GM13977 (cell line): ENCODE results near the gene STYXL1.

Source experiments
- DNase-seq: peaks from one replicate; pipeline ENCODE4 v3.0.0; 2012; ENCODE audit warnings: low spot score
- CTCF ChIP-seq: IDR thresholded peaks from 2 replicates; pipeline ENCODE4 v1.5.1; 2012; ENCODE audit warnings: mild to moderate bottlenecking, control low read depth; ENCODE audit not compliant: insufficient read depth; ENCODE audit errors: extremely low read depth, missing control alignments
- in situ Hi-C: fragments of 300-500 bp; cut with MboI; formaldehyde crosslinking; loops from one replicate; pipeline ENCODE4 v1.12.0; 2022; ENCODE audit warnings: low sequenced_read_pairs, low pct_unique_long_range_greater_than_20kb, mixed read lengths, inconsistent platforms; ENCODE audit not compliant: unreplicated experiment

STYXL1 gene

GRCh38 chr7:75967487-75967997, 80.3 kb downstream of the STYXL1 start:
- in situ Hi-C loops: no loop called here
- no peak for DNase-seq
- no peak for TF ChIP-seq CTCF

- DNase-seq: no peak
- in situ Hi-C loops: no loop called here
- TF ChIP-seq CTCF: no peak
These were observed 80.7 kb downstream of the STYXL1 start for GRCh38 chr7:75967055-75967454.

GRCh38 chr7:75966190-75966961, 81.4 kb downstream of the STYXL1 start:
- no peak for DNase-seq
- in situ Hi-C loops: no loop called here
- no peak for TF ChIP-seq CTCF

- in situ Hi-C loops: no loop called here
- no peak for TF ChIP-seq CTCF
- no peak for DNase-seq
These were observed 82.2 kb downstream of the STYXL1 start for GRCh38 chr7:75965617-75966016.

- DNase-seq: no peak
- in situ Hi-C loops: no loop called here
- no peak for TF ChIP-seq CTCF
These were observed 84.3 kb downstream of the STYXL1 start for GRCh38 chr7:75963381-75963995.

GRCh38 chr7:75962607-75963380, 85.0 kb downstream of the STYXL1 start:
- in situ Hi-C loops: no loop called here
- no peak for DNase-seq
- TF ChIP-seq CTCF: no peak
